K562 (cell line): ENCODE measurements around the gene EMC10. TPM values are rescaled to one million over a fixed set of nuclear protein-coding genes. Genes with fewer than 3 reads are reported as not detected.

ENCODE experiments used
- ATAC-seq: fragments of 200-7000 bp; cut with Tn5 transposase; 3 replicates; pipeline ENCODE4 v1.9.1; 2020; ENCODE audit warnings: moderate library complexity
- BruUV-seq: library from RNA; stranded (reverse); fragments of 400-500 nt; replicated peaks from 2 replicates; lab custom pipeline; 2021; lab: Mats Ljungman, UMichigan
- CTCF ChIA-PET: fragments of 300-600 bp; formaldehyde crosslinking; extraction: SDS; loops from one replicate; lab custom pipeline; 2021; ENCODE audit warnings: low intra/inter-chr PET ratio; lab: Yijun Ruan, JAX
- POLR2A ChIA-PET: fragments of 300-600, 350-650 bp; sonication (Branson Sonifier 250); formaldehyde crosslinking; extraction: SDS; loops from one replicate; lab custom pipeline; 2021; ENCODE audit warnings: antibody characterized with exemption, inconsistent platforms; lab: Yijun Ruan, JAX
- DNase-seq, 4 experiments: peaks; one replicate each; pipeline versions ENCODE4 v3.0.0 to v3.0.0-alpha.2; 2011 to 2018; ENCODE audit warnings: low spot score in 3 of 4, mixed read lengths in 3 of 4; ENCODE audit errors: extremely low read depth in 1 of 4
- FAIRE-seq: peaks from 2 replicates; lab custom pipeline; 2011; peaks lifted over from hg19 to GRCh38; lab: Jason Lieb, UNC
- H2AFZ ChIP-seq: 2 replicates; pipeline ENCODE4 v1.6.0; 2011; ENCODE audit warnings: low read depth, low read length, control low read depth, inconsistent platforms
- H3K27ac ChIP-seq: fragments of 200-600 bp; 3 replicates; pipeline ENCODE4 v1.8.0; 2011; ENCODE audit warnings: low read depth, mild to moderate bottlenecking, control low read depth, inconsistent platforms, low read length, moderate library complexity, mixed read lengths; ENCODE audit errors: extremely low read depth
- H3K27me3 ChIP-seq, 2 experiments: fragments of 300-600 bp in 1 of 2; 2 replicates in 1 of 2; 3 replicates in 1 of 2; pipeline versions ENCODE4 v1.6.0 to v1.8.0; 2011; ENCODE audit warnings: inconsistent platforms in 2 of 2, low read length in 2 of 2, mild to moderate bottlenecking in 1 of 2, mixed read lengths in 1 of 2, moderate library complexity in 1 of 2; ENCODE audit not compliant: control insufficient read depth in 2 of 2, insufficient read depth in 2 of 2
- H3K36me3 ChIP-seq: fragments of 300-600 bp; 3 replicates; pipeline ENCODE4 v1.8.0; 2011; ENCODE audit warnings: mild to moderate bottlenecking, low read length, inconsistent platforms; ENCODE audit not compliant: control insufficient read depth, insufficient read depth
- H3K4me1 ChIP-seq, 2 experiments: fragments of 200-600 bp in 1 of 2; replicated peaks in 1 of 2; 2 replicates in 1 of 2; 3 replicates in 1 of 2; pipeline versions ENCODE4 v1.5.1 to v1.8.0; 2011; ENCODE audit warnings: inconsistent platforms in 2 of 2, low read length in 2 of 2, mild to moderate bottlenecking in 1 of 2, mixed read lengths in 1 of 2, moderate library complexity in 1 of 2; ENCODE audit not compliant: control insufficient read depth in 2 of 2, insufficient read depth in 2 of 2
- H3K4me2 ChIP-seq: 2 replicates; pipeline ENCODE4 v1.6.1; 2011; ENCODE audit warnings: low read length, control low read depth, inconsistent platforms, mixed read lengths; ENCODE audit not compliant: insufficient read depth
- H3K4me3 ChIP-seq: fragments of 200-600 bp; sonication (generic), shearing (Covaris generic); 2 replicates; pipeline ENCODE4 v1.5.1; 2016; ENCODE audit warnings: control low read depth, inconsistent platforms
- H3K79me2 ChIP-seq: fragments of 200-600 bp; 3 replicates; pipeline ENCODE4 v1.8.0; 2011; ENCODE audit warnings: low read length, inconsistent platforms; ENCODE audit not compliant: control insufficient read depth, insufficient read depth
- H3K9ac ChIP-seq, 2 experiments: 2 replicates each; pipeline versions ENCODE4 v1.6.0 to v1.6.1; 2011; ENCODE audit warnings: low read depth in 2 of 2, low read length in 2 of 2, control low read depth in 1 of 2, inconsistent platforms in 1 of 2, mild to moderate bottlenecking in 1 of 2, mixed read lengths in 1 of 2; ENCODE audit not compliant: insufficient read depth in 1 of 2
- H3K9me1 ChIP-seq: one replicate; pipeline ENCODE4 v1.6.0; 2011; ENCODE audit warnings: inconsistent platforms, mild to moderate bottlenecking, low read length, moderate library complexity; ENCODE audit not compliant: control insufficient read depth, insufficient read depth
- H3K9me3 ChIP-seq: replicated peaks from 2 replicates; pipeline ENCODE4 v1.5.1; 2011; ENCODE audit warnings: low read depth, low read length, inconsistent platforms; ENCODE audit not compliant: control insufficient read depth, insufficient read depth
- H4K20me1 ChIP-seq: replicated peaks from 2 replicates; pipeline ENCODE4 v1.6.1; 2011; ENCODE audit warnings: low read length, inconsistent platforms, mixed read lengths; ENCODE audit not compliant: control insufficient read depth, insufficient read depth
- POLR2AphosphoS2 ChIP-seq: IDR thresholded peaks from 2 replicates; pipeline ENCODE4 v1.6.1; 2012; ENCODE audit warnings: low read length, improper control_type of control experiment
- UBTF ChIP-seq, 2 experiments: IDR thresholded peaks; 2 replicates each; pipeline ENCODE4 v1.6.1; 2012; ENCODE audit warnings: improper control_type of control experiment in 2 of 2, low read depth in 2 of 2, low read length in 2 of 2, borderline replicate concordance in 1 of 2
- ZNF121 ChIP-seq: sonication (generic); formaldehyde crosslinking; conservative IDR thresholded peaks from 2 replicates; pipeline ENCODE4 v1.8.0; 2022; ENCODE audit warnings: missing genetic modification reagents
- WGBS: fragments of 100-300 bp; shearing (Covaris generic); methylation state at CpG from one replicate; pipeline ENCODE4 v1.1.6; 2016; ENCODE audit warnings: low coverage, mixed read lengths; ENCODE audit not compliant: insufficient coverage; ENCODE audit errors: missing lambda C conversion rate; 5-methylcytosine and 5-hydroxymethylcytosine counted together
- in situ Hi-C: fragments of 300-500 bp; cut with MboI; formaldehyde crosslinking; loops from 4 replicates; pipeline ENCODE4 v1.15.0; 2018; ENCODE audit warnings: inconsistent platforms, mixed read lengths
- intact Hi-C: fragments of 100-400 bp; cut with micrococcal nuclease; formaldehyde crosslinking; loops from 2 replicates; pipeline ENCODE4 v1.14.2; 2022
- polyA plus RNA-seq, 8 experiments: library from polyadenylated mRNA; depleted of rRNA in 4 of 8; stranded (reverse) in 5 of 8; unstranded in 3 of 8; fragments of >200 nt; fragmentation: Nextera tagmentation in 2 of 8; fragmentation: Illumina TruSeq in 1 of 8; extraction: Ambion mirVana in 2 of 8; extraction: Trizol in 1 of 8; gene quantifications; 2 replicates each; pipeline versions ENCODE4 v1.2.1 to v1.2.3, GENCODE V29; 2011 to 2014; ENCODE audit warnings: inconsistent platforms in 1 of 8, missing spikeins in 1 of 8
- total RNA-seq, 7 experiments: library from RNA; depleted of rRNA in 6 of 7; stranded (reverse); fragments of >200 nt in 6 of 7; fragmentation: Illumina TruSeq in 2 of 7; extraction: Trizol in 2 of 7; gene quantifications; 2 replicates each; pipeline versions ENCODE4 v1.2.1 to v1.2.3, GENCODE V29; 2011 to 2021; ENCODE audit warnings: low replicate concordance in 1 of 7

Gene EMC10
- total and polyA plus RNA-seq, 9 of the 15 experiments (the other 6 are each of a cell fraction or from before 2014, with no cell fraction given) = 1.4 to 46.0 (median 13.1) TPM

- H3K4me2 ChIP-seq = no peak overlapping the region
- H3K27me3 ChIP-seq = no peaks in the 10 kb centered on the region
- no peaks in the 10 kb centered on the region for H3K9me1 ChIP-seq
- no peak for DNase-seq
- H2AFZ ChIP-seq = no peak overlapping the region
- H3K36me3 ChIP-seq = no peaks in the 10 kb centered on the region
- no peak for FAIRE-seq
- in situ Hi-C loops = no loop called here
- BruUV-seq = no TSS peak
- H3K9me3 ChIP-seq = no peaks in the 10 kb centered on the region
- H3K9ac ChIP-seq = no peak overlapping the region
- ChIA-PET POLR2A (interaction anchor here (0.6 to 1.0 kb wide), 2 partner anchors 16 to 23 kb away, joined by 5 to 6 read pairs; no protein-coding TSS in a partner anchor), CTCF (no interaction called here)
- H3K4me3 ChIP-seq = no peak overlapping the region
- WGBS = 82% methylated on average over 16 of the region's 26 CpGs
- no peak overlapping the region for H3K27ac ChIP-seq
- no peaks in the 10 kb centered on the region for H3K79me2 ChIP-seq
- no peaks in the 10 kb centered on the region for H4K20me1 ChIP-seq
- TF ChIP-seq ZNF121 (CRISPR knock-in tag) = peak; percentile 72
- no peak for TF ChIP-seq POLR2AphosphoS2
- TF ChIP-seq UBTF (IDR thresholded peaks at IDR 0.05; ENCODE audit: borderline replicate concordance in 1 of 2, low read depth in 2 of 2, low read length in 2 of 2) = no peak
- intact Hi-C loops = no loop called here
- peaks cover 7 to 25% of the 10 kb centered on the region in 2 experiments; a peak in 4 of 5 replicates for H3K4me1 ChIP-seq
- no peak for ATAC-seq
Observed at GRCh38 chr19:50427318-50427925, 48.9 kb upstream of the EMC10 start.
